Vagina (tissue), 2 donors: ENCODE data around the gene IDI1.

Experiments used
- POLR2AphosphoS5 ChIP-seq, 2 donors: sonication (generic); formaldehyde crosslinking; IDR thresholded peaks; one replicate each; pipeline ENCODE4 v1.9.0; 2017; ENCODE audit warnings: antibody characterized with exemption in 2 of 2, mild to moderate bottlenecking in 2 of 2, low read depth in 1 of 2; ENCODE audit not compliant: insufficient read depth in 1 of 2
- TF ChIP-seq, protein P1 (sequence below), 3 experiments: fragments of 450-650 bp in 2 of 3; fragments of 200-600 bp in 1 of 3; sonication (generic) in 1 of 3; IDR thresholded peaks; one replicate each; pipeline ENCODE4 v1.5.1; 2017 to 2019; ENCODE audit warnings: antibody characterized with exemption in 3 of 3, mild to moderate bottlenecking in 2 of 3, moderate library complexity in 2 of 3

DNA sequence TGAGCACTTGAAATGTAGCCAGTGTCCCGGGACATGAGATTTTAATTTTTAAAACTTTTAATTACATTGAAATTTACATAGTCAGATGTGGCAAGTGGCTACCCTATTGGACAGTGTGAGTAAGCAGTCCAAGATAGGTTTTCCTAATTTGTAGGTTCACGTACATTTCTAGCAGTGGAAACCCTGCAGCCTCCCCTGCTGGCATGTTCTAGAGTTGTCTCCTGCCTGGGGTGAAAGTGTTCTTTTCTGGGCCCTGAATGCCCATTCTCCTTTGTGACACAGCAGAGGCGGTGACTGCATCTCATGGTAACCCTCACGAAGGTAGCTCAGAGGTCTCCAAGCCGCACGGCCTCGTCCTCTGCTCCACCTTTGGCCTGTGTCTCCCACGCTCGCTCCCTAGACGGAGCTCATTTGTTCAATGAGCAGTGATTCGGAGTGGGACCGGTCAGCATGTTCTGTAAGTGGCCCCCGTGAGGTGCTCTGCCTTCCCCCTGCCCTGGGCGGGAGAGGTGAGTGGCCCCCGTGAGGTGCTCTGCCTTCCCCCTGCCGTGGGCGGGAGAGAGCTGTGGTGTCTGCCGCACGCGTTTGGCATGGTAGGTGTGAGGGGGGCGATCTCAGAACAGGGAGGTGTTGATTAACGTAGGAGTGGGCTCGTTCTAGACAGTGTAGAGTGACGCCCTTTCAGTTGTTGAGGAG is 25.3 kb upstream of the IDI1 start:
- TF ChIP-seq, protein P1, sequence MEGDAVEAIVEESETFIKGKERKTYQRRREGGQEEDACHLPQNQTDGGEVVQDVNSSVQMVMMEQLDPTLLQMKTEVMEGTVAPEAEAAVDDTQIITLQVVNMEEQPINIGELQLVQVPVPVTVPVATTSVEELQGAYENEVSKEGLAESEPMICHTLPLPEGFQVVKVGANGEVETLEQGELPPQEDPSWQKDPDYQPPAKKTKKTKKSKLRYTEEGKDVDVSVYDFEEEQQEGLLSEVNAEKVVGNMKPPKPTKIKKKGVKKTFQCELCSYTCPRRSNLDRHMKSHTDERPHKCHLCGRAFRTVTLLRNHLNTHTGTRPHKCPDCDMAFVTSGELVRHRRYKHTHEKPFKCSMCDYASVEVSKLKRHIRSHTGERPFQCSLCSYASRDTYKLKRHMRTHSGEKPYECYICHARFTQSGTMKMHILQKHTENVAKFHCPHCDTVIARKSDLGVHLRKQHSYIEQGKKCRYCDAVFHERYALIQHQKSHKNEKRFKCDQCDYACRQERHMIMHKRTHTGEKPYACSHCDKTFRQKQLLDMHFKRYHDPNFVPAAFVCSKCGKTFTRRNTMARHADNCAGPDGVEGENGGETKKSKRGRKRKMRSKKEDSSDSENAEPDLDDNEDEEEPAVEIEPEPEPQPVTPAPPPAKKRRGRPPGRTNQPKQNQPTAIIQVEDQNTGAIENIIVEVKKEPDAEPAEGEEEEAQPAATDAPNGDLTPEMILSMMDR (IDR thresholded peaks at IDR 0.05): no peak
- TF ChIP-seq POLR2AphosphoS5 (IDR thresholded peaks at IDR 0.05; ENCODE audit: insufficient read depth in 1 of 2, low read depth in 1 of 2): no peak
